ENCODE data around the gene SLC9A3.

Gene SLC9A3

DNA sequence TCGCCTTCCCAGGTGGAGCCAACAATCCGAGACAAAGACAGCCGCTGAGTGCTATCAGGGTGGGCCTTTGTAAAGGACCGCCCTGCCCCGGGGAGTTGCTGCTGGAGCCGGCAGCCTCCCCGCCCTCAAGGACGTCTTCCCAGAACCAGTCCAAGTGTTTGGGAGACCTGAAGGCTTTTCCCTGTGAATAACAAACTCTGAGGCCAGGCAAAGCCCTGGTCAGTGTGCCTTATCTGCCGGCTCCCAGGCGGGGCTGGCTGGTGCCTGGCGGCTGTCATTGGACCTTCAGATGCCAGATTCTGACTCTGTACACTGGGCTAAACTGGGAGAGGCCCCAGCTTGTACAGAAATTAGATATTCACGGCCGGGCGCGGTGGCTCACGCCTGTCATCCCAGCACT is 2.1 kb downstream of the SLC9A3 start:
- no peak overlapping the region for H3K27ac ChIP-seq
- TF ChIP-seq ZFX (IDR thresholded peaks at IDR 0.05; ENCODE audit: borderline replicate concordance): no peak
- TF ChIP-seq, protein P1, sequence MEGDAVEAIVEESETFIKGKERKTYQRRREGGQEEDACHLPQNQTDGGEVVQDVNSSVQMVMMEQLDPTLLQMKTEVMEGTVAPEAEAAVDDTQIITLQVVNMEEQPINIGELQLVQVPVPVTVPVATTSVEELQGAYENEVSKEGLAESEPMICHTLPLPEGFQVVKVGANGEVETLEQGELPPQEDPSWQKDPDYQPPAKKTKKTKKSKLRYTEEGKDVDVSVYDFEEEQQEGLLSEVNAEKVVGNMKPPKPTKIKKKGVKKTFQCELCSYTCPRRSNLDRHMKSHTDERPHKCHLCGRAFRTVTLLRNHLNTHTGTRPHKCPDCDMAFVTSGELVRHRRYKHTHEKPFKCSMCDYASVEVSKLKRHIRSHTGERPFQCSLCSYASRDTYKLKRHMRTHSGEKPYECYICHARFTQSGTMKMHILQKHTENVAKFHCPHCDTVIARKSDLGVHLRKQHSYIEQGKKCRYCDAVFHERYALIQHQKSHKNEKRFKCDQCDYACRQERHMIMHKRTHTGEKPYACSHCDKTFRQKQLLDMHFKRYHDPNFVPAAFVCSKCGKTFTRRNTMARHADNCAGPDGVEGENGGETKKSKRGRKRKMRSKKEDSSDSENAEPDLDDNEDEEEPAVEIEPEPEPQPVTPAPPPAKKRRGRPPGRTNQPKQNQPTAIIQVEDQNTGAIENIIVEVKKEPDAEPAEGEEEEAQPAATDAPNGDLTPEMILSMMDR (IDR thresholded peaks at IDR 0.05): no peak

DNA sequence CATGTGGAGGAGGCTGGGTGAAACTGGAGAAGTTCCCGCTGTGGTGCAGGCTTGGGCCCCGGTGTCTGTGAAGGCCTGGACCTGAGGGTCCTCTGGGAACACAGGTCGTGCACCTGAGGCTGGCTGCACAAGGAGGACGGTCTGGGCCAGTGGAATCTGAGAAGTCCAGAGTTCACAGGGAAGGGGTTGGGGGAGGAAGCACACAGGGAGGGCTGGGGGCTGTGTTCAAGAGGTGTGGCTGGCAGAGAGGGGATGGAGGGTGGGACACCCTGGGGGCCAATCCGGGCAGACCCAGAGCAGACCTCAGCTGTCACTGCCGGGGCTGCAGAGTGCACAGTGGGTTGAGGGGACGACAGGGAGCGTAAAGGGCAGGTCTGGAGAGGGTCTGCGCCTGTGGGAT is 2.6 kb downstream of the SLC9A3 start:
- H3K27ac ChIP-seq: no peak overlapping the region
- TF ChIP-seq ZFX (IDR thresholded peaks at IDR 0.05; ENCODE audit: borderline replicate concordance): no peak
- TF ChIP-seq, protein P1 (IDR thresholded peaks at IDR 0.05): no peak

DNA sequence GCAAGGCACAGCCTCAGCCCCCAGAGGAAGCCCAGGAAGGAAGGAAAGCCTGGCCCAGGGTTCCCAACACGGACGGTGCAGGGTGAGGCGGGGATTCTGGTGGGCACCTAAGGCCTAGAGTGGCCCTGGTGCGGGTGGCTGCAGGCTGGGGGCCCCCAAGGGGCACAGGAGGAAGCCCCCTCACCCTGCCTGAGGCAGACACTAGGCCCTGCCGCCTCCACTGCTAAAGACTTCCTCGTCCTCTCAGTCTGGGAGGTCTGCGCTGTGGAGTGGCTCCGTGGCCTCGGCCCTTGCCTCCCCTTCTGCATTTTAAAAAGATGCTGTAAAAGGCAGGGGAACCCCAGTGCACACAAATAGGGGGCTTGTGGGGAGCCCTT is 3.4 kb downstream of the SLC9A3 start:
- no peak overlapping the region for H3K27ac ChIP-seq
- TF ChIP-seq ZFX (IDR thresholded peaks at IDR 0.05; ENCODE audit: borderline replicate concordance): no peak
- TF ChIP-seq, protein P1 (IDR thresholded peaks at IDR 0.05): no peak

DNA sequence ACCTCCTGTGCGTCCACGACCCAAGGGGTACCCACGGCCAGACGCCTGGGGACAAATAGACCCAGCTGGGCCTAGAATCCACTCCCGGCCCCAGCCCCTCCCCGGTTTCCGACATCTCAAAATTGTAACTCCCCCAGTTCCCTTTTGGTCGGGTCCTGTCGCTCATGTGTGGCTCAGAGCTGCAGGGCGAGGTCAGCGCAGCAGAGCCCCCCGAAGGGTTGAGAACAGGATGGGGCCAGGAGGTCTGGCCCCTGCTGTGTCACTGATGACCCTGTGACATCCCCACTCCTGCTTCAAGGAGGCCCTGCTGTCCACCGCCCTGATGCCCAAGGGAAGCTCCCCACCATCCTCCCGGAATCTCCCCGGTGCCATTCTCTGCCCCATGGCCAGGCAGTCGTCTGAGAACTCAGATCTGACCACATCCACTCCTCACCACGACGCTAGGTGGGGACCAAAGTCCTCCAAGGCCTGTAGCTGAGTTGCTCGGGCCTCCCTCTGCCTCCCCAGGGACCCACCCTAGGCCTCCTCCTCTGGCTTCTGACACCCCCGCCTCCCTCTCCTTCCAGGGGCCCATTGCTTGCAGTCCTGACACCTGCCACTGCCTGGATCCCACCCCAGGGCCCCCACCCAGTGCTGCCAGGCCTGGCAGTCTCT is 3.9 kb downstream of the SLC9A3 start:
- TF ChIP-seq, protein P1 (IDR thresholded peaks at IDR 0.05): no peak
- no peak for TF ChIP-seq ZFX (IDR thresholded peaks at IDR 0.05; ENCODE audit: borderline replicate concordance)
- no peak overlapping the region for H3K27ac ChIP-seq

DNA sequence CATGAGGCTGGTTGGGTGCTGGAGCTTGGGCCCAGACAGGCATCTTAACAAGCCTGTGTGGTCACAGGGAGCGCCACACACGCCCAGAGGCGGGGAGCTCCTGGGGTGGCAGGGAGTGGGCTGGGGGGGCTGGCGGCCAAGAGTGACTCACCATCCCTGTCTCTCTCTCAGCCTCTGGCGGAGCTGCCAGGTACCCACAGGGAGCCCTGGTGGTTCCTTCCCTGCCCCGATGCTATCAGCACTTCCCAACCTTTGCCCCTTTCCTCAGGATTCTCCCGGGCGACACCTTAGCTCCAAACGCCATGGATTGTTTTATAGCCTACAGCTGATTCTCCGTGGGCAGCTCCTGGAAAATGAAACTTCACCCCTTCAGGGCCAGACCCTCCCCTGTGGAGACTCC is 5.5 kb downstream of the SLC9A3 start:
- no peak for TF ChIP-seq ZFX (IDR thresholded peaks at IDR 0.05; ENCODE audit: borderline replicate concordance)
- TF ChIP-seq, protein P1 (IDR thresholded peaks at IDR 0.05): no peak
- H3K27ac ChIP-seq: no peak overlapping the region

DNA sequence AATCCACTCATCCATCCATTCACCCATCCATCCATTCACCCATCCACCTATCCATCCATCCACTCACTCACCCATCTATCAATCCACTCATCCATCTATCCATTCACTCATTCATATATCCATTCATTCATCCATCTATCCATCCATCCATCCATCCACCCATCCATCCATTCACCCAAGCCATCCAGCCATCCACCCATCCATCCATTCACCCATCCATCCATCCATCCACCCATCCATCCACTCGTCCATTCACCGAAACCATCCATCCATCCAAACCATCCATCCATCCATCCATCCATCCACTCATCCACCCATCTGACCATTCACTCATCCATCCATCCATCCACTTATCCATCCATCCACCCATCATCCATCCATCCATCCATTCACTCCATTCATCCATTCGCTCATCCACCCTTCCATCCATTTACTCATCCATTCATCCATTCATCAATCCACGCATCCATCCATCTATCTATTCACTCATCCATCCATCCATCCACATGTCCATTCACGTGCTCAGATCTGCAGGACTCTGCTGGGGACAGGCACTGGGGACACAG is 6.6 kb downstream of the SLC9A3 start:
- H3K27ac ChIP-seq: no peak overlapping the region
- TF ChIP-seq ZFX (IDR thresholded peaks at IDR 0.05; ENCODE audit: borderline replicate concordance): no peak
- TF ChIP-seq, protein P1 (IDR thresholded peaks at IDR 0.05): no peak

DNA sequence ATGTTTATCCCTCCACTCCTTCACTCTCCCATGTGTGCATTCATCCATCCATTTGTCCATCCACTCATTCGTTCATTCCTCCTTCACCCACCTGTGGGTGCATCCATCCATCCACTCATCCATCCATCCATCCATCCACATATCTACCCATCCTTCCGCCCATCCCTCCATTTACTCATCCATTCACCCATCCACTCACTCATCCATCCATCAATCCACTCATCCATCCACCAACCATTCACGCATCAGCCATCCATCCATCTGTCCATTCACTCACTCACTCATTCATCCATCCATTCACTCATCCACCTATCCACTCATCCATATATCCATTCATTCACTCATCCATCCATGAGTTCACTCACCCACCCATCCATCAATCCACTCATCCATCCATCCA is 7.3 kb downstream of the SLC9A3 start:
- TF ChIP-seq, protein P1 (IDR thresholded peaks at IDR 0.05): no peak
- TF ChIP-seq ZFX (IDR thresholded peaks at IDR 0.05; ENCODE audit: borderline replicate concordance): no peak

More for the DNA sequence above, 7.3 kb downstream of the SLC9A3 start:
- H3K27ac ChIP-seq: no peak overlapping the region

Data from 22Rv1 (cell line).